A172 (cell line): ENCODE data around the gene FAM118B. TPM values are rescaled to one million over a fixed set of nuclear protein-coding genes. Genes with fewer than 3 reads are reported as not detected.

Source experiments
- DNase-seq: peaks from one replicate; pipeline ENCODE4 v3.0.0-alpha.2; 2015; ENCODE audit warnings: low spot score
- total RNA-seq: library from RNA; depleted of rRNA; stranded (reverse); fragments of >200 nt; shearing (Covaris generic); gene quantifications from 2 replicates; pipeline ENCODE4 v1.2.3, GENCODE V29; 2014; rRNA removed

Gene FAM118B
- total RNA-seq, 1 experiment from 2014 or later: 34.5 TPM

DNA sequence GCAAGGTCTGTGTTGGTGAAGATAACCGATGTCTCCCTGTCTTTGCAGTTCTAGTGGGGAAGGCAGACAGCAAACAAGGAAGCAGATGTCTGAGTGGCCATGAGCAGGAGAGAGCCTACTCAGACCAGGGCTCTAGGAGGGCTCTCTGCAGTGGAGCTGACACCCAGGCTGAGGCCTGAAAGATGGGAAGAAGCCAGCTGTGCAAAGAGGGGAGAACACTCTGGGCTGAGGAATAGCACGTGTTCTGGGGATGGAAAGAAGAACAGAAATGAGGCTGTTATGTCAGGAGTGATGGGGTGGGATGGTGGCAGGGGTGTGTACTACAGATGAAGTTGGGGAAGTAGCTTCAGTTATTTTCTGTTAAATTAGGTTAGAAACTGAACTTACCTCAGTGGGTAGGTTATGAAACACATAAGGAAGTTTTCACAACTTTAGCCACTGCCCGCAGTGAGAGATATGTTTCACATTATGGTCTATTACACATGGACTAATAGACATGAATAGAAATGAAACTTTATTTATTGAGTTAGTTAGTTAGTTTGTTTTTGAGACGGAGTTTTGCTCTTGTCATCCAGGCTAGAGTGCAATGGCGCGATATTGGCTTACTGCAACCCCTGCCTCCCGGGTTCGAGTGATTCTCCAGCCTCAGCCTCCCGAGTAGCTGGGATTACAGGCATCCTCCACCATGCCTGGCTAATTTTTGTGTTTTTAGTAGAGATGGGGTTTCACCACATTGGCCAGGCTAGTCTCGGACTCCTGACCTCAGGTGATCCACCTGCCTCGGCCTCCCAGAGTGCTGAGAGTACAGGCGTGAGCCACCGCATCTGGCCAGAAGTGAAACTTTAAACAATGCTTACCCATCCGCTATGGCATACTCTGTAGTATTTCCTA is 100.1 kb downstream of the FAM118B start:
- DNase-seq: no peak

Other genes starting within 250 kb of the FAM118B start
- gene CDON, start 148.9 kb upstream of the FAM118B start, total RNA-seq: 8.9 TPM in 2 replicates
- gene RPUSD4, start 132 bp upstream of the FAM118B start, total RNA-seq: 12.1 and 16.8 TPM in 2 replicates
- 67.2 and 75.1 TPM in 2 replicates for gene SRPRA, start 57.1 kb downstream of the FAM118B start, total RNA-seq
- 22.6 and 28.1 TPM in 2 replicates for gene FOXRED1, start 57.4 kb downstream of the FAM118B start, total RNA-seq
- gene TIRAP, start 71.3 kb downstream of the FAM118B start, total RNA-seq: 2.3 and 4.1 TPM in 2 replicates
- gene DCPS, start 92.3 kb downstream of the FAM118B start, total RNA-seq: 16.2 and 16.6 TPM in 2 replicates
- gene ST3GAL4, start 143.9 kb downstream of the FAM118B start, total RNA-seq: 16.7 and 19.4 TPM in 2 replicates